HCEC 1CT (cell line): ENCODE data around the gene EXOC6B.

Source experiments
- DNase-seq: peaks from one replicate; pipeline ENCODE4 v3.0.0-alpha.2; 2017

The EXOC6B gene

DNA sequence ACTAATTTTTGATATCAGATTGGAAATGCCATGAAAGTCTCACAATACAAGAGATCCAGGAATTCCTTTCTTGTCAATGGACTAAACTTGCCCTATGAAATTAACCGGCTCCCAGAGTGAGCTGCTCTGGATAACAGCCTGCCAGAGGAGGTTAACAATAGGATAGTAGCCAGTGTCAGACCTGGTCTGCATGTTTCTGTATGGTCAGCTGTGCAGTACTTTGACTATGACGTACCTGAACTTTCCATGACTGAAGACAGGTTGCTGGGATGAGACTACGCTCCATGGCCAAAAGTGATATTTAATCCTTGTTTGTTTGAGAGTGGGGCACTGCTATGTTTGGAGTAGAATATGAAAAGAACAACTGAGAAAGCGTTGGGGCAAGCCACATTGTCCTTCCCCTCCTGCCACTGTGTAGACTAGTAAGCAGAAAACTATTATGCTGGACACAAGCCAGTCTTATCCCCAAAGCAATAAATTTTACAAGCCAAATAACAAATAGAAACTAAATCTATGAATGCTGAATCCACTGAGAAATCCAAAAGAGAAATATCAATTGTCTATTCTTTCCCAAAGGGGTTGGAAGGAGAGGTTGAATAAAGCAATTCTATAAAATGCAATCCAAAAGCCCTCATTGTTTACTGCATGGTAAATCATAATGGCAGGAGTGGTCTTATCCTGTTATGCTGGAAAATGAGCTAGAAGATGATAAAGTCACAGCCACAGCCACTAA, 562.6 kb downstream of the EXOC6B start:
- peak; percentile 24 for DNase-seq

DNA sequence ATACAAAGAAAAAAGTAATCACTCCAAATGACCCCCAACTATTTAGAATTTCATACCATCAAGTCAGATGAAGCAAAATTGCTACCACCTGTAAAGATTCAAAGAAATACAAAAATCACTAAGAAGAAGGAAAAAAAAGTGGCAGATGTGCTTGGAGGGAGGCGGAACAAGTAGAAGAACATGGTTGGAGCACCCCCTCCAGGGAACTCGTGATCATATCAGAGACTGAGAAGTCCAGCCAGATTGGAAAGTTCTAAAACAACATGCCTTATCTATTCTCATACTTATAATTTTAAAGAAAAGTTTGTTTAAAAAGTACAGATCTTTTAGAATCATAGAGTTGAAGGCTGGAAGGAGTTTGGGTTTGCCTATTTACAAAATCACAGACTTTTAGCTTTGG, 564.8 kb downstream of the EXOC6B start:
- no peak for DNase-seq

DNA sequence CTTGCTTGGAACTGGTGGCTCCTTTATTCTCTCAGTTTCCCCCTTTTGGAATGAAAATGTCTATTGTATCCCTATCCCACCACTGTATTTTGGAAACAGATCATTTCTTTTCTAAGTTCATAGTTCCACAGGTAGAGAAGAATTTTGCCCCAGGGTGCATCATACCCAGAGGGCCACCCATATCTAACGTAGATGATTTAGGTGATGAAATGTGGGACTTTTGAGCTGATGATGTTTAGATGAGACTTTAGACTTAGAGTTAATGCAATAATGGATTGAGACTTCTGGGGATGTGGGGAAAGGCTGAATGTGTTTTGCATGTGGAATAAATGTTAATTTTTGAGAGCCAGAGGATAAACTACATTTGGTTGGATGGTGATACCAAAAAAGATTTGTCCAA, 570.3 kb downstream of the EXOC6B start:
- no peak for DNase-seq

DNA sequence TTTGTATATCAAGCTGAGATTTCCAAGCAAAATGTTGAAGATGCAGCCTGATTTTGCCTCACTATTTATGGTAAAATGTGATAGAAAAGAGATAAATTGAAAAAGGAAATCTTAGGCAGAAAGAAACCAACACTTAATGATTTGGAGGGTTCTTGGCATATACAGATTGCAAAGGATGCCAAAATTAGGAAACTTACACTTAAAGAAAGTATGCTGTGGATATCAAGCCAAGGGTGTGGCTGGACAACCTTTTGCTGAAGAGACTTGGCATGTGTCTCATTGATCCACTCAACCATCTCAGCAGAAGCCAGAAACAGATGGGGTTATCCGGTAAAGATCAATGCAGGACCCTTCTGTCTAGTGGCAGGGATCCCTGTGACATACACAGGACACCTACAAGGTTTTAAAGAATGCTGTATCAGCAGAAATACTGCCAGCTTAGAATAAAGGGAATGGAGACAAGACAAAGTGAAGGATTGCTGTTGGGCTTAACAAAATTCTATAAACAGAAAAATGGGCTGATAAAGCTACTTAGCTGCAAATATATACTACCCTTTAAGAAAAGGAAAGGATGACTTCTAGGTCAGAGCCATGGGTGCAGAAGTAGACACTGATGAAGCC, 570.9 kb downstream of the EXOC6B start:
- DNase-seq: no peak

DNA sequence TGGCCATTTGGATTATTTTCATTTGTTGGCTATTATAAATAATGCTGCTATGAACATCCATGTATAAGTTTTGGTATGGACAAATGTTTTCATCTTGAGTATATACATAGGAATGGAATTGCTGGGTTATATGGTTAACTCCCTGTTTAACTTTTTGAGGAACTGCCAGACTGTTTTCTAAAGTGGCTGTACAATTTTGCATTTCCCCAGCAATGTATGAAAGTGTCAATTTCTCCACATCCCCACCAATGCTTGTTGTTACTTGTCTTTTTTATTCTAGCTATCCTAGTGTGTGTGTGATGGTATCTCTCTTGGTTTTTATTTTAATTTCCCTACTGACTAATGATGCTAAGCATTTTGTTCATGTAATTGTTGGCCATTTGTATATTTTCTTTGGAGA, 587.5 kb downstream of the EXOC6B start:
- DNase-seq: no peak

DNA sequence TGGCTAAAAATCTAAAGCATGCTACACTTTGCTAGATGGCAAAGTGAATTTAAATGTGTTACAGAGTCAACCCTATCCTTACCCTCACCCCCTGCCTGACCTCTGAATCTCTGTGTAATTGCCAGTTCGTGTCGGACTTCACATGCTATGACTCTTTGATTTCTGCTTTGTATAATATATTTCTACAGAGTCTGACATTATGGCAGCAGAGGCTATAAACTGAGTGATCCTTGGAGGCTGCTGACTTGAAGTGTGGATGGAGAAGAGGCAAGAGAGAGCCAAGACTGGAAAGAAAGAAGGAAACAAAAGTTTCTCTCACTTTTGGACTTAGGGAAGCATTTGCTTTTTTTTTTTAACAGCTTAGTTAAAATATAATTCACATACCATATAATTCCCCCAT, 588.3 kb downstream of the EXOC6B start:
- DNase-seq: no peak

DNA sequence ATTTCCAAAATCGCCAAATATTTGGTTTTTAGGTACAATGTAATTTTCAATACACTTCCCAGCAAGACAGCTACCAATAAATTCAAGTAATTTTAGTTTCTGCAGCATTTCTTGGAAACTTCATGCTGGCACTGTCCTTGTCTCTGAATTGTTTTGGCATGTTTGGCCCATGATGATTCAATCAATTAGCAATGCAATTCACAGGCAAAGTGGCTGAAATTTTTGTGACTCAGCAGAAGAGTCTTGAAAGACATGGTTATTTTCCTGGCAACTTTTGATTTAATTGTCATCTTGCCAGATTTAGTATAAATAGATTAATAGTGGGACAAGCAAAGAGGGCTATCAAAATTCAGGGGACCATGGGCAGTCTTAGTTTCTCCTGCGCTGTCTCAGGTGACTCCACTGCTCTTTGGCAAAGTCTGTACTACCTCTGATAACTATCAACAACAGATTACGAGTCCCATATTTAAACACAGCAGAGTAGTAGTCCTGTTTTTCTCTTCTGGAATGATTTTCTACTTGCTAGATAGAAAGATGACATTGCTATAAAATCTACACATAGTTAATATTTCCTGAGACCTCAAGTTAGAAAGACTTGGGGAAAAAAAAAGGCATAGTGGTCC, 589.3 kb downstream of the EXOC6B start:
- DNase-seq: peak; percentile 78

DNA sequence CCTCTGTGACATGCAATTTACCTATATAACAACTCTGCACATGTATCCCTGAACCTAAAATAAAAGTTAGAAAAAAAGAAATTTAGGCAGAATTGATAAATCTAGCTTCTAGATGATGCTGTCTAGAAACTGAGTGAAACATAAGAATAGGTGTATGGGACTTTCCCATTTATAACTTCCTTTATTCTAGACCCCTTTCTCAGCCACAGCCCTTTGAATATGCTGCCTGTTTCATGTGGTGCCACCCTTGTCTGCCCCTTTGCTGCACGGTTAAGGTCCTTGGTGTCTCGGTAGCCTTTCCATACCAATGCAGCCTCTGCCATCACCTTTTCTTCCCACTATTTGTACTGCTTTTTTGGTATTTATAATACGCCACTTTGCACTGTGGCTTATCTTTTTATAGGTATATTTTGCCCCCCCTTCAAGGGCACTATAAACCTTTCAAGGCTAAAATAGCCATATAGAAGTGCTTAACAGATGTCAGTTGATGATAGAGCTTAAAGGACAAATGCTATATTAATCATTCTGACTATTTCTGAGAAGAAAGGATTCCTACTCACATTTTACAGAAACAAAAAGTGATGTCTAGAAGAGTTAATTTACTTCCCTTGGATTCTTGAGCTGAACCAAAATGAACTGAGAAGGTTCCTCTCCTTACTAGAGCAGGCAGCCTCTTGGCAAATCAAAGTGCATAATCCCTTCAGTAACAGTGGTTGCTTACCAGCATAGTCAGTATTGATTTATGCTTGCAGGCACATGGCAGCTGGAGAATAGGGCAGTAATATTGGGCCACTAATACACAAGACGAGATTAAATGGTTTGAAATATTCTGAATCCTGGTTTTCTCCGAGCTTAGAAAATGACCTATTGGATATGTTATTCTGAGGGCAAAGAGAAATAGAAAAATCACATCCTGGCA, 590.1 kb downstream of the EXOC6B start:
- DNase-seq: no peak

DNA sequence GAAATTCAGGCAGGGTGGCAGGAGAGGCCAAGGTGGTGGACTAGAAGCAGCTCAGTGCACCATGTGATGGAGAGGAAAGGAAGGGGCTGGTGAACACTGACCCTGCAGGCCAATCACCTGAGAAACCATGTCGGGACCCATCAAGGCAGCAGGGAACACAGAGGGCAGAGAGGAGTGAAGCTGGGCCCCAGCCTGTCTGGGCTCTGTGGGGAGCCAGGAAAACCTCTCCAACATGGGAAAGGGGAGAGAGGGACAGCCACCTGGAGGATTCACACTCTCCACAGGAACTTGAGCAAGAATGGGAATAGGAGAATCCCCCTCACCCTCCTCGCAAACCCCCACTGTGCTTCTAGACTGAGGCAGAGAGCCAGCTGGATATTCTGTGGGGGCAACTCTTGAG, 592.6 kb downstream of the EXOC6B start:
- no peak for DNase-seq

DNA sequence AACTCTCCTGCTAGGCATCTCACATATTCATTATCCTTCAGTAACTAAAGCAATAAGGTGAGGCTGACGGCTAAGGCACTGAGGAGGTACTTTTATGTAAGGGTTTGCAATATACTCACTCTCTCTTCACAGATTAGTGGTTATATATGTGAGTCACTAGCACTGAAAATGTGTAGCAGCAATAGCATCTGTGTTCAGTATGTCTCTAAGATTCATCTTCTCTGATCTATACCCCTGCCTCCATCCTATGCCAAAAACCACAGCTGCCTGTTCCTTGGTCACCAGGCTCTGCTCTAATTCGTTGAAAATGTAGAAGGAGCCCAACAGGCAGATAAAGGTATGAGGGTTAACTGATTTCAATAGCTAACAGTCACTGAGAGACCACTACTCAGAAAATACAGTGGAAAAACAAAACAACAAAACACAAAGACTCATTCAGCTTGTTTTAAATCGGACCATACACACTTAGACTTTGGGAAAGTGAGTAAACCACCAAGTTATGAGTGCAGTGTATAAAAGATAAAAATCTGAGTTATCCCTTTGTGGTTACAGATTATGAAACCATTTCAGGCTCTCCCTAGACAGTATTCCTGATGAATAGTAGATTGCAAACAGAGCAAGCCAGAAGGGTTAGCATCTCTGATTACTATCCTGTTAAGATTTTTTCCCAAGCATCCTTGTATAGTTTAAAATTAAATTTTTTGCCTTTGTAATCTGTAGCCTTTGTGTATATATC, 602.8 kb downstream of the EXOC6B start:
- DNase-seq: peak; percentile 79

DNA sequence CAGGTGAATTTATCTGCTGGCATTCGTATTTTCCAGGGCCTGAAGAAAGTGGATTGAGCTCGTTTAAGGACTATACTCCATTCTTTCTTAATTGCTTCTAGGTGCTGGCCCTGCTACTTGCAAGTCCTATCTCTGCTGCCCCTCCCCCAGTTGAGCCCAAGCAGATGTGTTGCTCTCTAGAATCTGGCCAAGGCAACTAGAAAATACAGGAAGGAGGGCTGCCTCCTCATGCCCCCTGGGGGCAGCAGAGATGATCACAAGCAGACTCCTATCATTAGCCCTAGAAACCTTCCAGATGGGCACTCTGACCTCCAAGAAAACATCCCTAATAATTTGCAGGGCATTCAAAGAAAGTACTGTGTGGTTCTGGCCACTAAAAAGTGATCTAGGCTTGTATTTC, 605.7 kb downstream of the EXOC6B start:
- peak; percentile 26 for DNase-seq

DNA sequence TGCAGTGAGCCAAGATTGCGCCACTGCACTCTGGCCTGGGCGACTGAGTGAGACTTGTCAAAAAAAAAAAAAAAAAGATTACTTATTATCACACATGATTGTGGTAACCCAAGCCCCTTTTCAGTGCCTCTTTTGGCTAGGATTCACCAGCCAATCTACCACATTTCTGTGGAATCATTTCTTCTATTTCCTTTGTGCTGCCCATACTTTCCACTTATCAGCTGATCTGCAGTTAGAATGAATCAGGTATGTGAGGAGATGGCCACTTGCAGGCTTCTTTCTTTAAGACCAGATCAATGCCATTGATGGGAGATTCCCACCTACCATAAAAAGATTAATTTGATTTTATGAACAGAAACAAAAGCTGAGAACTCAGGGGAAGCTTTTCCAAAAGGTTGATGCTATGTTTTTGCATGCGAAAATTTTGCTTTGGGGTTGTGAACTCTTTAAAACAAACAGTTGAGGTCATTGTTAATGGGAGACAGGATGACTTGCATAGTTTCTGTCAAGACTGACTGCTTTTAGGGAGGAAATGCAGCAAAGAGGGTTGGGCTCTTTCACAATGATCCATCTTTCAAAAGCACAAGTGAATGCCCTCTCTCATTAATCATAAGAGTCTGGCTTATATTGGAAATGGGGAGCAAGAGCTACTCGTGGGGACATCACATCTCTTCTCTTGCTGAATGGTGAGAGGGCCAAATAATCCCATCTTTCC, 611.2 kb downstream of the EXOC6B start:
- peak; percentile 70 for DNase-seq

DNA sequence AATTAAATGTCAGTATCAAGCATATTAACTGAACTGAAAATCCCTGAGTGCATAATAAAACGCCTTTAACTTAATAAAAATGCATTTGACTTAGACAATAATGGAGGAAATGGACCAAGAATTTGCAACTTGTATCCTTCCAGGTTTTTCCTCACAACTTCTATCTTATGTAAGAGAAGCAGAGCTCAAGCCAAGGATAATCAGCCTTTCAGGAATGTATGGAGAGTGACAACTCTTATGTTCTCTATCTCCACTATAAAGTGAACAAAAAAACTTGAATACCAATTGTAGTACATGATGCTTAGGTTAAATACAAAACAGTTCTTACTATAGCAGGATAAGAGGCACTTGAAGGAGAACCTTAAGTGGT, 613.4 kb downstream of the EXOC6B start:
- DNase-seq: no peak

DNA sequence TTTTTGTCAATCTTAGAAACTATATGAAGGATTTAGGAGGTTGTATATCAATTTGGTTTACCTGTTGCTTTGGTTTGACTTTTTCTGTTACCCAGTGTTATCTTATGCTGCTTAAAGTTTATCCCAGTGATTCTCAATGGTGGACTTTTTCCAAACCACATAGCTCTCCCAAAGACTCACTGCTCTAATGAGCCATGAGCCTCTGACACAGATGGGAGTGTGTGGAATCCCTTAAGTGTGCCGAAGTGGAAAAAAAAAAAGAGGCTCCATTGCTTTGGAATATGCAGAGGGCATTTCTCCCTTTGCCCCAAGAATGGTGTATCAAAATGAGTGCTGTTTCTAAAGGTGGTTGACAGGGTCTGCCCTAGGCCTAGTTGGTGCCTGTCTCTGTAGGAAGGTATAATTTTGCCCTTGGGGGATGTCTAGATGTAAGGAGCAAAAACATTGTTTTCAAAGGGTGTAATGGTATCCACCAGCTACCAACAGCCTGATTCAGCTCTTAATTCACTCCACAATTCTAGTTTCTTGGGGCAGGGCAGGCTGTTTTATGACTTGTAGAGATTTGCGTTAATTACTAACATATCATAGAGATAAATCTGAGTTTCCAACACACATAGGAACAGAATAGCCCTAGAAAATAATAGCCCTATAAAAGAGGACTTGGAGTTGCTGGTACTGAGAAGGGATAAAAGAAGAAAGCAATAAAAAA, 613.9 kb downstream of the EXOC6B start:
- no peak for DNase-seq

DNA sequence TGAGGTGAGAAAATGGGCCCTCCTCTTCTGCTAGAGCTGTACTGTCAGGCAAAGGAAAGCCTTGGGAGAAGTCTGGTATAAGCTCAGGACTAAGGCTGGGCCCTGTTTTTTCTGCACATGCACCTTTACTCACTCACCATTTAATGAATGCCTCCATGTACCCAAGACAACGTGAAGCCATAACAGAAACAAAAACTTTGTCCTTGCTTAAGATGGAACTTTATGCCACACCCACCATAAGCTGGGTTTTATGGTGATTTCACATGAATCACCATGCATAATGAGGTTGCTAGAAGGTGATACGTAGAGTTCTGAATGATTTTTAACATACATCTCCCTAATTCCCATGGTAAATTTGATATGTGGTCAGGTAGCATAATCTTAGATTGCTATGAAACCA, 614.5 kb downstream of the EXOC6B start:
- no peak for DNase-seq

DNA sequence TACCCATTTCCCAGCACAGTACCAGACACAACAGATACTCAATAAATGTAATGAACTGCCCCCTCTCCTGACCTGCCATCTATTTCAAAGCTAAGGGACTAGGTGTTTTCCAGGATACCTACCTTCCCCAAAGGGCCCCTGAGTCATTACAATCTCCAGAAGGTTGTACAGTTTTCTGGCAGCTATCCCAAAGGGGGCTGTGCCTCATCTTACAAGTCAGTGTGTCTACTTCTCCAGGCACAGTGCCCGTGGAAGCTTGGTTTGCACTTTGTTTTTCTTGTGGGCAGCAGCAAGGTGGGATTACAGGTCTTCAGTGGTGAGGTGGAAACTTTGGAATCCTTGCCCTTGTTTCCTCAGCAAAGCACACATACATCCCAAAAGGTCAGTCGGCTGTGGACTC, 615.4 kb downstream of the EXOC6B start:
- DNase-seq: no peak

DNA sequence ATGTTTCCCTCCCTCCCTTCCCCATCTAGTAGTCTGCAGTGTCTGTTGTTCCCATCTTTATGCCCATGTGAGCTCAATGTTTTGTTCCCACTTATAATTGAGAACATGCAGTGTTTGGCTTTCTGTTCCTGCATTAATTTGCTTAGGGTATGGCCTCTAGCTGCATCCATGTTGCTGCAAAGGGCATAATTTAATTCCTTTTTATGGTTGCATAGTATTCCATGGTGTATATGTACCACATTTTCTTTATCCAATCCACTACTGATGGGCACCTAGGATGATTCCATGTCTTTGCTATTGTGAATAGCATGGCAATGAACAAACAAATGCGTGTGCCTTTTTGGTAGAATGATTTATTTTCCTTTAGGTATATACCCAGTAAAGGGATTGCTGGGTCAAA, 617.6 kb downstream of the EXOC6B start:
- no peak for DNase-seq

DNA sequence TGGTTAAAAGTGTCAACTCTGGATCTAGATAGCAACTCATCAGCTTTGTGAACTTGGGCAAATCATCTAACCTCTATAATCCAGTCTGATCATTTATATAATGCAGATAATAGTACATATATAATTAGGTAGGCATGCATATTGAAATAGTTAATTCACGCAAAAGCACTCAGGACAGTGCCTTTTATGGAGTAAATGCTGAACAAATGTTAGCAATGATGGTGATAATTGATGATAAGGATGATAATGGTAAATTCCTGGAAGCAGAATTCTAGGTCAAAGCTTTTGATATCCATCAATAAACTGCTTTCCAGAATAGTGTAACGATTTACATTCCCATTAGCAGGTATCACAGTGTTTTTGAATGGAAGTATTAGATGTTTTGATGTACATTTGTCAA, 618.5 kb downstream of the EXOC6B start:
- DNase-seq: no peak

DNA sequence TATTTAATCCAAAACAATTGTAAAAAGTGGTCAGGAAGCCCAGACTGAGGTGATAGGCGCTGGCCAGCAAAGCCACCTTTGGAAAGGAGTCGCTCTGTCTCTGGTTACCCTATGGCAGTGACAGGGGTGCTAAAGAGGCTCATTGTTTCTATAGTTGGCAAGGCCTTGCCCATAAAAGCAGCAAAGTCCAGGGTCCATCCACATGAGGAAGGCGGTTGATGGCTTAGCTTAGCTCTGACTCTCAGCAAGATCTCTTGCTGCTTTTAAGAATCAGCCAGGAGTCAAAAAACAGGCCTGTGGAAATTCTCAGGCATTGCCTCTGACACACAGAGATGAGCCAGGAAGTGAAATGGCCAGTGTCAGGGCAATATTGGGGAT, 620.3 kb downstream of the EXOC6B start:
- no peak for DNase-seq

DNA sequence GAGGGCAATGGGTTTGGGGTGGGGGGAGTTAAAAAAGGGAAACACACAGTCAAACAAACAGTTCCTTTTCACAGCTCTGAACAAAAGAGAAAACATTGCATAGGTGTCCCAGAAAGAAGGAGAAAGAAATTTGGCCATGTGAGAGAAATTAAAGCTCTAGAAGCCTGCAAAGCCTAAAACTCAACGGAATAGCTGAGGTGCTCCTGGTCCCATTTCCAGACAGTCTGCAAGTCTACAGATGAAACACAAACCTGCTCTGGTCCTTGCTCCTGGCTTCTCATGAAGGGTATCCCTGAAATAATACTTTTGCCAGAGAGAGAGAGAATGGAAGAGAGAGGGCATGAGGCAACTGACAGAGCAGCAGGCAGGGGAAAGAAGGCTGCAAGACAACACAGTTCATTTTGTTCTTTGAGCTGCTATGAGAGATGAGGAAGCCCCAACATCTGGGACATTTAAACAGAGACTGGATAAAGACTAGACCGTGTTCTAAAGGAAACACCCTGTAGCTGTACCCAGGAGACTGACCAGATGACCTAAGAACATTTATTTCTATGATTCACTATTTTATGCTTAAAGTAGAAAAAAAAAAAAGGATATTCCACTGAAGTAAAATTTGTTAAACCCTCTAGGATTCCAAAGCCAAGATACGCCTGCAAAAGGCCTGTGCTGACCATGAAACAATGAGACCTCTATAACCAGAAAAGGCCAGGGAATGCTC, 620.9 kb downstream of the EXOC6B start:
- peak; percentile 19 for DNase-seq
